GM10248 (cell line): Measurements from ENCODE around the gene OR5AK2.

Experiments
- CTCF ChIA-PET: fragments of 300-600 bp; sonication (Branson Sonifier 250); formaldehyde crosslinking; extraction: SDS; loops from one replicate; lab custom pipeline; 2021; ENCODE audit warnings: antibody characterized with exemption; lab: Yijun Ruan, JAX
- POLR2A ChIA-PET: fragments of 350-650 bp; sonication (Branson Sonifier 250); formaldehyde crosslinking; extraction: SDS; loops from one replicate; lab custom pipeline; 2020; ENCODE audit warnings: antibody characterized with exemption; lab: Yijun Ruan, JAX
- DNase-seq: peaks from one replicate; pipeline ENCODE4 v3.0.0; 2012; ENCODE audit errors: extremely low spot score
- TF ChIP-seq, protein P1 (sequence below): IDR thresholded peaks from 2 replicates; pipeline ENCODE4 v1.5.1; 2012; ENCODE audit warnings: mild to moderate bottlenecking, low read depth; ENCODE audit errors: extremely low read depth, missing control alignments, control extremely low read depth

The OR5AK2 gene

DNA sequence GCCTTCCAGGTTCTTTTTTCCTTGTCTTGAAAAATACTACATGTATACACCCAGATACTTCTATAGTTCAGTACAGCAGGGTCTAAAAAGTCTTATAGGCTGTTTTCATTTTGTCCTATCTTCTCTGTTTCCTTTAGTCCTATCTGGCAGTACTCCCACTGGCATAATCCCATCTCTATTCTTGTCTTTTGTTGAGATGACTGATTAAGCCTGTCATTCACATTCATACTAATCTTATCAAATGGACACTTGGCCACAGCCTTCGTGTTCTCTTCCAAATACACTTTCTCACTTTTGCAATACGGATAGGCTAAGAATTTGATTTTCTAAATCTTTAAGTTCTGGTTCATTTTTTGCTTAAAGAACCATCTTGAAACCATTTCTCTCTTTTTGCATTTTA is 42.8 kb downstream of the OR5AK2 start:
- ChIA-PET POLR2A (no interaction called here), CTCF (no interaction called here)
- DNase-seq = no peak
- TF ChIP-seq, protein P1, sequence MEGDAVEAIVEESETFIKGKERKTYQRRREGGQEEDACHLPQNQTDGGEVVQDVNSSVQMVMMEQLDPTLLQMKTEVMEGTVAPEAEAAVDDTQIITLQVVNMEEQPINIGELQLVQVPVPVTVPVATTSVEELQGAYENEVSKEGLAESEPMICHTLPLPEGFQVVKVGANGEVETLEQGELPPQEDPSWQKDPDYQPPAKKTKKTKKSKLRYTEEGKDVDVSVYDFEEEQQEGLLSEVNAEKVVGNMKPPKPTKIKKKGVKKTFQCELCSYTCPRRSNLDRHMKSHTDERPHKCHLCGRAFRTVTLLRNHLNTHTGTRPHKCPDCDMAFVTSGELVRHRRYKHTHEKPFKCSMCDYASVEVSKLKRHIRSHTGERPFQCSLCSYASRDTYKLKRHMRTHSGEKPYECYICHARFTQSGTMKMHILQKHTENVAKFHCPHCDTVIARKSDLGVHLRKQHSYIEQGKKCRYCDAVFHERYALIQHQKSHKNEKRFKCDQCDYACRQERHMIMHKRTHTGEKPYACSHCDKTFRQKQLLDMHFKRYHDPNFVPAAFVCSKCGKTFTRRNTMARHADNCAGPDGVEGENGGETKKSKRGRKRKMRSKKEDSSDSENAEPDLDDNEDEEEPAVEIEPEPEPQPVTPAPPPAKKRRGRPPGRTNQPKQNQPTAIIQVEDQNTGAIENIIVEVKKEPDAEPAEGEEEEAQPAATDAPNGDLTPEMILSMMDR = no peak
